Ascending aorta (tissue), 2 donors: ENCODE measurements around the gene SH2D7. TPM values are rescaled to one million over a fixed set of nuclear protein-coding genes. Genes with fewer than 3 reads are reported as not detected.

ENCODE experiments used
- DNase-seq, 2 donors: peaks; one replicate each; pipeline ENCODE4 v3.0.0-alpha.2; 2019; ENCODE audit warnings: low spot score in 2 of 2
- H3K27ac ChIP-seq, 2 donors: fragments of 200-600 bp; sonication (generic); one replicate each; pipeline ENCODE4 v1.5.1; 2016 to 2017; ENCODE audit warnings: mild to moderate bottlenecking in 1 of 2
- H3K27me3 ChIP-seq: fragments of 200-600 bp; sonication (generic); one replicate; pipeline ENCODE4 v1.5.1; 2017
- H3K36me3 ChIP-seq, 2 donors: fragments of 200-600 bp; sonication (generic); one replicate each; pipeline ENCODE4 v1.5.1; 2016
- H3K4me1 ChIP-seq, 2 donors: fragments of 200-600 bp; sonication (generic); one replicate each; pipeline ENCODE4 v1.5.1; 2016 to 2017; ENCODE audit warnings: mild to moderate bottlenecking in 1 of 2
- H3K4me3 ChIP-seq, 2 donors: fragments of 200-600 bp; sonication (generic); one replicate each; pipeline ENCODE4 v1.5.1; 2016 to 2017; ENCODE audit warnings: mild to moderate bottlenecking in 1 of 2
- H3K9me3 ChIP-seq, 2 donors: fragments of 200-600 bp; sonication (generic); one replicate each; pipeline ENCODE4 v1.5.1; 2016
- CTCF ChIP-seq, 3 experiments: fragments of 200-600 bp in 2 of 3; fragments of 450-650 bp in 1 of 3; sonication (generic) in 2 of 3; IDR thresholded peaks; one replicate each; pipeline ENCODE4 v1.5.1; 2016 to 2019; ENCODE audit warnings: antibody characterized with exemption in 3 of 3, mild to moderate bottlenecking in 1 of 3, moderate library complexity in 1 of 3
- intact Hi-C: fragments of 100-400 bp; cut with DNase I; formaldehyde crosslinking; loops from one replicate; pipeline ENCODE4 v1.15.1; 2023
- total RNA-seq: library from RNA; depleted of rRNA; stranded (reverse); fragments of >200 nt; gene quantifications from one replicate; pipeline ENCODE4 v1.1.0, GENCODE V29; 2016

Gene SH2D7
- total RNA-seq, 1 donor from 2014 or later, result not detected

GRCh38 chr15:78110096-78110495, 17.7 kb downstream of the SH2D7 start:
- Histone ChIP-seq H3K4me1 (no peaks in the 10 kb centered on the region), H3K27ac (no peak overlapping the region), H3K27me3 (no peaks in the 10 kb centered on the region), H3K36me3 (no peaks in the 10 kb centered on the region), H3K4me3 (no peak overlapping the region), H3K9me3 (no peaks in the 10 kb centered on the region)
- TF ChIP-seq CTCF (IDR thresholded peaks at IDR 0.05), result no peak
- DNase-seq, result no peak
- intact Hi-C loops, result loop anchor here (5.0 kb wide), 1 partner anchor 312 kb away; no protein-coding TSS in a partner anchor

GRCh38 chr15:78110916-78111475, 18.6 kb downstream of the SH2D7 start:
- Histone ChIP-seq H3K27ac (no peak overlapping the region), H3K4me3 (no peak overlapping the region), H3K4me1 (no peaks in the 10 kb centered on the region), H3K9me3 (no peaks in the 10 kb centered on the region), H3K27me3 (no peaks in the 10 kb centered on the region), H3K36me3 (no peaks in the 10 kb centered on the region)
- no peak for DNase-seq
- TF ChIP-seq CTCF (IDR thresholded peaks at IDR 0.05), result no peak
- intact Hi-C loops, result loop anchor here (5.0 kb wide), 1 partner anchor 311 kb away; no protein-coding TSS in a partner anchor

- no peak overlapping the region for H3K4me3 ChIP-seq
- DNase-seq, result no peak
- no peaks in the 10 kb centered on the region for H3K27me3 ChIP-seq
- no peak overlapping the region for H3K27ac ChIP-seq
- intact Hi-C loops, result loop anchor here (5.0 kb wide), 1 partner anchor 311 kb away; no protein-coding TSS in a partner anchor
- H3K4me1 ChIP-seq, result no peaks in the 10 kb centered on the region
- H3K9me3 ChIP-seq, result no peaks in the 10 kb centered on the region
- H3K36me3 ChIP-seq, result no peaks in the 10 kb centered on the region
- TF ChIP-seq CTCF (IDR thresholded peaks at IDR 0.05), result no peak
Measured at GRCh38 chr15:78111788-78112187, 19.4 kb downstream of the SH2D7 start.

GRCh38 chr15:78112551-78112950, 20.2 kb downstream of the SH2D7 start:
- no peak for TF ChIP-seq CTCF (IDR thresholded peaks at IDR 0.05)
- intact Hi-C loops, result loop anchor here (5.0 kb wide), 1 partner anchor 310 kb away; no protein-coding TSS in a partner anchor
- no peak for DNase-seq

GRCh38 chr15:78120523-78120922, 28.2 kb downstream of the SH2D7 start:
- H3K36me3 ChIP-seq, result no peaks in the 10 kb centered on the region
- intact Hi-C loops, result no loop called here

More at GRCh38 chr15:78112551-78112950, 20.2 kb downstream of the SH2D7 start:
- Histone ChIP-seq H3K27ac (no peak overlapping the region), H3K4me1 (no peaks in the 10 kb centered on the region), H3K36me3 (no peaks in the 10 kb centered on the region), H3K9me3 (no peaks in the 10 kb centered on the region), H3K27me3 (no peaks in the 10 kb centered on the region), H3K4me3 (no peak overlapping the region)

More at GRCh38 chr15:78120523-78120922, 28.2 kb downstream of the SH2D7 start:
- Histone ChIP-seq H3K9me3 (no peaks in the 10 kb centered on the region), H3K4me1 (no peaks in the 10 kb centered on the region), H3K27ac (no peak overlapping the region), H3K4me3 (no peak overlapping the region), H3K27me3 (no peaks in the 10 kb centered on the region)
- no peak for TF ChIP-seq CTCF (IDR thresholded peaks at IDR 0.05)
- DNase-seq, result no peak
